ENCODE data around the gene SLC17A6. TPM values are rescaled to one million over a fixed set of nuclear protein-coding genes. Genes with fewer than 3 reads are reported as not detected.

The SLC17A6 gene
- total and polyA plus RNA-seq, 5 experiments from 2014 or later, result not detected

GRCh38 chr11:22343032-22343324, 4.8 kb downstream of the SLC17A6 start:
- DNase-seq (no peak), ATAC-seq (no peak)
- POLR2A ChIA-PET, result no interaction called here
- Mint-ChIP-seq H3K36me3 (peaks cover 2 to 13% (median 4%) of the 10 kb centered on the region in 3 donors), H3K27me3 (peaks cover 40 to 91% (median 69%) of the 10 kb centered on the region in 5 donors), H3K9me3 (peaks cover 0 to 9% (median 2%) of the 10 kb centered on the region in 9 donors), H3K4me1 (peaks cover 8 to 39% (median 16%) of the 10 kb centered on the region in 4 donors), H3K27ac (no peak overlapping the region), H3K4me3 (no peak overlapping the region)

- Mint-ChIP-seq H3K27me3 (peaks cover 41 to 90% (median 67%) of the 10 kb centered on the region in 5 donors), H3K4me1 (peaks cover 6 to 34% (median 16%) of the 10 kb centered on the region in 4 donors), H3K9me3 (peaks cover 0 to 9% (median 2%) of the 10 kb centered on the region in 9 donors), H3K27ac (peak overlapping the region in 1 of 10 donors; percentile 77), H3K36me3 (peaks cover 2 to 10% (median 4%) of the 10 kb centered on the region in 3 donors), H3K4me3 (peak overlapping the region in 1 of 10 donors; percentile 16)
- ATAC-seq (no peak), DNase-seq (no peak)
- POLR2A ChIA-PET, result no interaction called here
Measured at GRCh38 chr11:22343371-22344032, 5.3 kb downstream of the SLC17A6 start.

GRCh38 chr11:22344081-22344480, 5.9 kb downstream of the SLC17A6 start:
- H3K36me3 Mint-ChIP-seq, result peaks cover 2 to 10% (median 4%) of the 10 kb centered on the region in 3 donors
- H3K27ac Mint-ChIP-seq, result no peak overlapping the region
- H3K27me3 Mint-ChIP-seq, result peaks cover 40 to 89% (median 64%) of the 10 kb centered on the region in 5 donors
- ATAC-seq, result no peak
- no peak for DNase-seq
- H3K4me3 Mint-ChIP-seq, result no peak overlapping the region
- POLR2A ChIA-PET, result no interaction called here
- H3K9me3 Mint-ChIP-seq, result peaks cover 0 to 9% (median 2%) of the 10 kb centered on the region in 9 donors
- peaks cover 6 to 33% (median 16%) of the 10 kb centered on the region in 4 donors for H3K4me1 Mint-ChIP-seq

- no peak for ATAC-seq
- peaks cover 32 to 75% (median 49%) of the 10 kb centered on the region in 5 donors for H3K27me3 Mint-ChIP-seq
- no peak for DNase-seq
- no peak overlapping the region for H3K4me3 Mint-ChIP-seq
- H3K9me3 Mint-ChIP-seq, result peaks cover 0 to 6% (median 0%) of the 10 kb centered on the region in 9 donors
- no peak overlapping the region for H3K27ac Mint-ChIP-seq
- POLR2A ChIA-PET, result no interaction called here
- peaks cover 0 to 5% (median 0%) of the 10 kb centered on the region in 3 donors for H3K36me3 Mint-ChIP-seq
- peaks cover 0 to 17% (median 7%) of the 10 kb centered on the region in 4 donors for H3K4me1 Mint-ChIP-seq
Measured at GRCh38 chr11:22346282-22346681, 8.1 kb downstream of the SLC17A6 start.

GRCh38 chr11:22347857-22348487, 9.8 kb downstream of the SLC17A6 start:
- ATAC-seq (no peak), DNase-seq (no peak)
- POLR2A ChIA-PET, result no interaction called here
- Mint-ChIP-seq H3K4me3 (no peak overlapping the region), H3K4me1 (peaks cover 0 to 6% (median 4%) of the 10 kb centered on the region in 4 donors), H3K36me3 (peaks cover 0 to 5% (median 0%) of the 10 kb centered on the region in 3 donors), H3K9me3 (no peaks in the 10 kb centered on the region), H3K27me3 (peaks cover 32 to 58% (median 35%) of the 10 kb centered on the region in 5 donors), H3K27ac (no peak overlapping the region)

GRCh38 chr11:22349491-22349890, 11.3 kb downstream of the SLC17A6 start:
- no peaks in the 10 kb centered on the region for H3K4me1 Mint-ChIP-seq
- POLR2A ChIA-PET, result no interaction called here
- DNase-seq (no peak), ATAC-seq (no peak)
- H3K4me3 Mint-ChIP-seq, result no peak overlapping the region
- no peak overlapping the region for H3K27ac Mint-ChIP-seq
- H3K36me3 Mint-ChIP-seq, result no peaks in the 10 kb centered on the region
- peaks cover 22 to 43% (median 24%) of the 10 kb centered on the region in 5 donors for H3K27me3 Mint-ChIP-seq
- H3K9me3 Mint-ChIP-seq, result no peaks in the 10 kb centered on the region

GRCh38 chr11:22359295-22359694, 21.1 kb downstream of the SLC17A6 start:
- Mint-ChIP-seq H3K27ac (no peak overlapping the region), H3K4me3 (no peak overlapping the region), H3K4me1 (no peaks in the 10 kb centered on the region), H3K9me3 (no peaks in the 10 kb centered on the region), H3K36me3 (no peaks in the 10 kb centered on the region), H3K27me3 (peaks cover 8 to 22% (median 10%) of the 10 kb centered on the region in 5 donors)
- DNase-seq, result no peak
- POLR2A ChIA-PET, result no interaction called here
- ATAC-seq, result no peak

- Mint-ChIP-seq H3K4me3 (no peak overlapping the region), H3K9me3 (no peaks in the 10 kb centered on the region), H3K27me3 (peaks cover 1 to 17% (median 6%) of the 10 kb centered on the region in 5 donors), H3K4me1 (no peaks in the 10 kb centered on the region), H3K27ac (no peak overlapping the region), H3K36me3 (no peaks in the 10 kb centered on the region)
- ATAC-seq, result no peak
- POLR2A ChIA-PET, result no interaction called here
- DNase-seq, result no peak
Measured at GRCh38 chr11:22371160-22371559, 33.0 kb downstream of the SLC17A6 start.

- Mint-ChIP-seq H3K4me1 (no peaks in the 10 kb centered on the region), H3K36me3 (no peaks in the 10 kb centered on the region), H3K27ac (no peak overlapping the region), H3K4me3 (no peak overlapping the region), H3K9me3 (no peaks in the 10 kb centered on the region), H3K27me3 (peaks cover 2 to 22% (median 9%) of the 10 kb centered on the region in 5 donors)
- ATAC-seq (no peak), DNase-seq (no peak)
- POLR2A ChIA-PET, result no interaction called here
Measured at GRCh38 chr11:22387126-22387525, 48.9 kb downstream of the SLC17A6 start.

- Mint-ChIP-seq H3K27ac (no peak overlapping the region), H3K4me1 (no peaks in the 10 kb centered on the region), H3K4me3 (no peak overlapping the region), H3K36me3 (no peaks in the 10 kb centered on the region), H3K27me3 (peaks cover 2 to 22% (median 13%) of the 10 kb centered on the region in 5 donors), H3K9me3 (no peaks in the 10 kb centered on the region)
- DNase-seq, result no peak
- POLR2A ChIA-PET, result no interaction called here
- no peak for ATAC-seq
Measured at GRCh38 chr11:22389526-22390282, 51.5 kb downstream of the SLC17A6 start.

- peaks cover 2 to 22% (median 13%) of the 10 kb centered on the region in 5 donors for H3K27me3 Mint-ChIP-seq
- no peaks in the 10 kb centered on the region for H3K36me3 Mint-ChIP-seq
- H3K27ac Mint-ChIP-seq, result no peak overlapping the region
- no peaks in the 10 kb centered on the region for H3K9me3 Mint-ChIP-seq
- POLR2A ChIA-PET, result no interaction called here
- H3K4me1 Mint-ChIP-seq, result no peaks in the 10 kb centered on the region
- H3K4me3 Mint-ChIP-seq, result no peak overlapping the region
- DNase-seq (no peak), ATAC-seq (no peak)
Measured at GRCh38 chr11:22390283-22390655, 52.1 kb downstream of the SLC17A6 start.

GRCh38 chr11:22392561-22392960, 54.4 kb downstream of the SLC17A6 start:
- POLR2A ChIA-PET, result no interaction called here
- no peaks in the 10 kb centered on the region for H3K36me3 Mint-ChIP-seq

GRCh38 chr11:22405377-22405776, 67.2 kb downstream of the SLC17A6 start:
- ATAC-seq, result no peak
- no peak overlapping the region for H3K4me3 Mint-ChIP-seq
- no peak for DNase-seq
- POLR2A ChIA-PET, result no interaction called here
- peaks cover 0 to 16% (median 4%) of the 10 kb centered on the region in 5 donors for H3K27me3 Mint-ChIP-seq
- H3K4me1 Mint-ChIP-seq, result no peaks in the 10 kb centered on the region
- H3K9me3 Mint-ChIP-seq, result no peaks in the 10 kb centered on the region
- H3K36me3 Mint-ChIP-seq, result no peaks in the 10 kb centered on the region
- no peak overlapping the region for H3K27ac Mint-ChIP-seq

More at GRCh38 chr11:22392561-22392960, 54.4 kb downstream of the SLC17A6 start:
- ATAC-seq (no peak), DNase-seq (no peak)
- H3K9me3 Mint-ChIP-seq, result no peaks in the 10 kb centered on the region
- H3K27ac Mint-ChIP-seq, result no peak overlapping the region
- H3K4me1 Mint-ChIP-seq, result no peaks in the 10 kb centered on the region
- H3K4me3 Mint-ChIP-seq, result no peak overlapping the region
- peaks cover 2 to 14% (median 9%) of the 10 kb centered on the region in 5 donors for H3K27me3 Mint-ChIP-seq

All from naive thymus-derived CD8-positive, alpha-beta T cell (primary cell).